ENCODE results near the gene R3HDM2.
"Not testable (repeated sequence)": the region's sequence is repeated elsewhere in the genome, so short reads cannot be mapped to it uniquely, and the experiment has no call there.

R3HDM2 gene

GRCh38 chr12:57370696-57371095, 60.1 kb downstream of the R3HDM2 start:
- DNase-seq = no peak

GRCh38 chr12:57370072-57370471, 60.8 kb downstream of the R3HDM2 start:
- DNase-seq = no peak

- no peak for DNase-seq
These were observed 61.6 kb downstream of the R3HDM2 start for GRCh38 chr12:57369202-57369601.

- no peak for DNase-seq
These were observed 62.3 kb downstream of the R3HDM2 start for GRCh38 chr12:57368349-57369095.

GRCh38 chr12:57367121-57367520, 63.7 kb downstream of the R3HDM2 start:
- no peak for DNase-seq

GRCh38 chr12:57366315-57366714, 64.5 kb downstream of the R3HDM2 start:
- no peak for DNase-seq

- DNase-seq = not testable (repeated sequence)
These were observed 66.7 kb downstream of the R3HDM2 start for GRCh38 chr12:57364156-57364555.

GRCh38 chr12:57360468-57360867, 70.4 kb downstream of the R3HDM2 start:
- no peak for DNase-seq

GRCh38 chr12:57358646-57359045, 72.2 kb downstream of the R3HDM2 start:
- DNase-seq = no peak

GRCh38 chr12:57355734-57356133, 75.1 kb downstream of the R3HDM2 start:
- no peak for DNase-seq

GRCh38 chr12:57352166-57352565, 78.7 kb downstream of the R3HDM2 start:
- no peak for DNase-seq

- no peak for DNase-seq
These were observed 83.6 kb downstream of the R3HDM2 start for GRCh38 chr12:57347284-57347683.

- DNase-seq = no peak
These were observed 87.0 kb downstream of the R3HDM2 start for GRCh38 chr12:57343703-57344378.

GRCh38 chr12:57342207-57342691, 88.6 kb downstream of the R3HDM2 start:
- no peak for DNase-seq

- no peak for DNase-seq
These were observed 89.4 kb downstream of the R3HDM2 start for GRCh38 chr12:57341275-57341990.

GRCh38 chr12:57340104-57340503, 90.7 kb downstream of the R3HDM2 start:
- DNase-seq = no peak

GRCh38 chr12:57336299-57336698, 94.5 kb downstream of the R3HDM2 start:
- not testable (repeated sequence) for DNase-seq

- no peak for DNase-seq
These were observed 96.6 kb downstream of the R3HDM2 start for GRCh38 chr12:57334219-57334618.

- DNase-seq = no peak
These were observed 98.1 kb downstream of the R3HDM2 start for GRCh38 chr12:57332646-57333312.

GRCh38 chr12:57330992-57331391, 99.9 kb downstream of the R3HDM2 start:
- no peak for DNase-seq

GRCh38 chr12:57329219-57329618, 101.6 kb downstream of the R3HDM2 start:
- DNase-seq = no peak

GRCh38 chr12:57325395-57325794, 105.4 kb downstream of the R3HDM2 start:
- no peak for DNase-seq

- DNase-seq = no peak
These were observed 107.4 kb downstream of the R3HDM2 start for GRCh38 chr12:57323416-57323815.
